Cardiac muscle cell (in vitro differentiated cells and primary cell): Measurements from ENCODE around the gene SAXO1. TPM values are rescaled to one million over a fixed set of nuclear protein-coding genes. Genes with fewer than 3 reads are reported as not detected.

ENCODE experiments used
- DNase-seq, 2 donors: peaks; one replicate each; pipeline versions ENCODE4 v3.0.0 to v3.0.0-alpha.2; 2010 to 2017; ENCODE audit warnings: low read depth in 1 of 2, low spot score in 1 of 2
- H3K27ac ChIP-seq: fragments of 200-600 bp; sonication (generic); 2 replicates; pipeline ENCODE4 v1.5.1; 2016
- H3K27me3 ChIP-seq: fragments of 200-600 bp; sonication (generic); 2 replicates; pipeline ENCODE4 v1.6.0; 2016; ENCODE audit warnings: control low read depth
- H3K36me3 ChIP-seq: fragments of 200-600 bp; sonication (generic); 2 replicates; pipeline ENCODE4 v1.5.1; 2016; ENCODE audit warnings: control low read depth
- H3K4me1 ChIP-seq: fragments of 200-600 bp; sonication (generic); 2 replicates; pipeline ENCODE4 v1.8.1; 2017; ENCODE audit warnings: low read depth, mild to moderate bottlenecking, mixed run types
- H3K4me3 ChIP-seq: fragments of 200-600 bp; sonication (generic); 2 replicates; pipeline ENCODE4 v1.5.1; 2016; ENCODE audit warnings: mild to moderate bottlenecking
- H3K9me3 ChIP-seq: fragments of 200-600 bp; sonication (generic); 2 replicates; pipeline ENCODE4 v1.5.1; 2017; ENCODE audit warnings: low read depth, mild to moderate bottlenecking, control low read depth
- CTCF ChIP-seq: IDR thresholded peaks from 2 replicates; pipeline ENCODE4 v1.5.1; 2012; ENCODE audit warnings: low read depth, mild to moderate bottlenecking, low read length
- polyA plus RNA-seq: library from polyadenylated mRNA; unstranded; fragments of >200 nt; fragmentation: Nextera tagmentation; extraction: Ambion mirVana; gene quantifications from 2 replicates; pipeline ENCODE4 v1.2.1, GENCODE V29; 2016
- total RNA-seq: library from RNA; depleted of rRNA; stranded (reverse); fragments of >200 nt; gene quantifications from 2 replicates; pipeline ENCODE4 v1.2.3, GENCODE V29; 2016

Gene SAXO1
- total and polyA plus RNA-seq, 2 experiments from 2014 or later = 0.06 to 0.24 TPM

GRCh38 chr9:18893046-18893445 is 140.0 kb downstream of the SAXO1 start:
- H3K4me1 ChIP-seq = peaks cover 4% of the 10 kb centered on the region
- no peaks in the 10 kb centered on the region for H3K9me3 ChIP-seq
- H3K36me3 ChIP-seq = no peaks in the 10 kb centered on the region
- no peak overlapping the region for H3K27ac ChIP-seq
- no peak for DNase-seq
- TF ChIP-seq CTCF = no peak
- H3K4me3 ChIP-seq = no peak overlapping the region
- H3K27me3 ChIP-seq = no peaks in the 10 kb centered on the region

GRCh38 chr9:18891946-18892670 is 140.9 kb downstream of the SAXO1 start:
- Histone ChIP-seq H3K27ac (no peak overlapping the region), H3K4me3 (no peak overlapping the region), H3K9me3 (no peaks in the 10 kb centered on the region), H3K4me1 (peaks cover 4% of the 10 kb centered on the region), H3K27me3 (no peaks in the 10 kb centered on the region), H3K36me3 (no peaks in the 10 kb centered on the region)
- TF ChIP-seq CTCF = no peak
- no peak for DNase-seq

- DNase-seq = peak in 1 of 2 donors; percentile 70
- Histone ChIP-seq H3K36me3 (no peaks in the 10 kb centered on the region), H3K27me3 (no peaks in the 10 kb centered on the region), H3K4me1 (peaks cover 4% of the 10 kb centered on the region), H3K27ac (no peak overlapping the region), H3K4me3 (no peak overlapping the region), H3K9me3 (no peaks in the 10 kb centered on the region)
- TF ChIP-seq CTCF = no peak
Measured at GRCh38 chr9:18890372-18890771, 142.6 kb downstream of the SAXO1 start.

- no peak for TF ChIP-seq CTCF
- Histone ChIP-seq H3K36me3 (no peaks in the 10 kb centered on the region), H3K27ac (no peak overlapping the region), H3K4me3 (no peak overlapping the region), H3K9me3 (no peaks in the 10 kb centered on the region), H3K27me3 (no peaks in the 10 kb centered on the region), H3K4me1 (peaks cover 4% of the 10 kb centered on the region)
- no peak for DNase-seq
Measured at GRCh38 chr9:18889550-18889949, 143.5 kb downstream of the SAXO1 start.

- Histone ChIP-seq H3K27me3 (no peaks in the 10 kb centered on the region), H3K27ac (no peak overlapping the region), H3K4me3 (no peak overlapping the region), H3K4me1 (peaks cover 4% of the 10 kb centered on the region), H3K36me3 (no peaks in the 10 kb centered on the region), H3K9me3 (no peaks in the 10 kb centered on the region)
- no peak for TF ChIP-seq CTCF
- no peak for DNase-seq
Measured at GRCh38 chr9:18888290-18888689, 144.7 kb downstream of the SAXO1 start.
